HG02571 (cell line): ENCODE results near the gene KLF9.

Experiments used
- ATAC-seq: cut with Tn5 transposase; IDR thresholded peaks from one replicate; pipeline ENCODE4 v1.9.1; 2021; ENCODE audit warnings: mild to moderate bottlenecking, moderate library complexity; ENCODE audit not compliant: unreplicated experiment

KLF9 gene

GRCh38 chr9:70367305-70367930 is 47.0 kb downstream of the KLF9 start:
- ATAC-seq = no peak

- ATAC-seq = no peak
Measured at GRCh38 chr9:70363760-70364159, 50.7 kb downstream of the KLF9 start.

GRCh38 chr9:70362952-70363351 is 51.5 kb downstream of the KLF9 start:
- ATAC-seq = no peak

- ATAC-seq = no peak
Measured at GRCh38 chr9:70355801-70356200, 58.7 kb downstream of the KLF9 start.

- ATAC-seq = no peak
Measured at GRCh38 chr9:70352802-70353201, 61.7 kb downstream of the KLF9 start.

GRCh38 chr9:70352356-70352755 is 62.1 kb downstream of the KLF9 start:
- no peak for ATAC-seq

GRCh38 chr9:70347046-70347445 is 67.4 kb downstream of the KLF9 start:
- ATAC-seq = no peak

- ATAC-seq = no peak
Measured at GRCh38 chr9:70340572-70340971, 73.9 kb downstream of the KLF9 start.
